Lung (tissue), 12 donors: ENCODE data around the gene KIF1C. TPM values are rescaled to one million over a fixed set of nuclear protein-coding genes. Genes with fewer than 3 reads are reported as not detected.

Experiments used
- ATAC-seq: fragments of 200-7000 bp; cut with Tn5 transposase; one replicate; pipeline ENCODE4 v1.9.1; 2020; ENCODE audit warnings: moderate number of reproducible peaks; ENCODE audit not compliant: insufficient read depth, low FRiP score
- DNase-seq, 3 donors: peaks; one replicate each; pipeline ENCODE4 v3.0.0-alpha.2; 2013 to 2017
- H3K27ac ChIP-seq, 2 donors: one replicate each; pipeline ENCODE4 v1.5.1; 2013; ENCODE audit warnings: mild to moderate bottlenecking in 2 of 2, moderate library complexity in 2 of 2, control low read depth in 1 of 2, inconsistent platforms in 1 of 2, low read depth in 1 of 2, low read length in 1 of 2
- H3K27me3 ChIP-seq, 3 donors: one replicate each; pipeline ENCODE4 v1.5.1; 2013; ENCODE audit warnings: low read length in 2 of 3; ENCODE audit not compliant: control insufficient read depth in 3 of 3, insufficient read depth in 3 of 3
- H3K36me3 ChIP-seq, 4 donors: one replicate each; pipeline ENCODE4 v1.5.1; 2013; ENCODE audit warnings: low read length in 4 of 4, mild to moderate bottlenecking in 1 of 4, moderate library complexity in 1 of 4; ENCODE audit not compliant: control insufficient read depth in 4 of 4, insufficient read depth in 4 of 4
- H3K4me1 ChIP-seq, 5 donors: one replicate each; pipeline ENCODE4 v1.5.1; 2013; ENCODE audit warnings: low read length in 5 of 5, mild to moderate bottlenecking in 2 of 5, moderate library complexity in 1 of 5; ENCODE audit not compliant: control insufficient read depth in 5 of 5, insufficient read depth in 5 of 5
- H3K4me3 ChIP-seq: one replicate; pipeline ENCODE4 v1.5.1; 2013; ENCODE audit warnings: mild to moderate bottlenecking, control low read depth, moderate library complexity
- H3K9ac ChIP-seq, 2 donors: one replicate each; pipeline ENCODE4 v1.5.1; 2013; ENCODE audit warnings: low read length in 2 of 2, control low read depth in 1 of 2; ENCODE audit not compliant: insufficient read depth in 1 of 2
- H3K9me3 ChIP-seq, 4 donors: one replicate each; pipeline ENCODE4 v1.5.1; 2013; ENCODE audit warnings: low read length in 3 of 4, mild to moderate bottlenecking in 1 of 4, moderate library complexity in 1 of 4; ENCODE audit not compliant: control insufficient read depth in 4 of 4, insufficient read depth in 3 of 4
- WGBS, 2 donors: extraction: QIAGEN DNeasy Blood & Tissue Kit; methylation state at CpG; one replicate each; pipeline ENCODE4 v1.1.7; 2013; 5-methylcytosine and 5-hydroxymethylcytosine counted together
- polyA plus RNA-seq, 2 donors: library from polyadenylated mRNA; stranded (reverse); fragments of 200-250 nt; gene quantifications; one replicate each; pipeline ENCODE4 v1.2.1, GENCODE V29; 2013
- total RNA-seq, 2 donors: library from RNA; depleted of rRNA in 1 of 2; stranded (reverse); fragments of >200 nt in 1 of 2; gene quantifications; one replicate each; pipeline ENCODE4 v1.2.1, GENCODE V29; 2014 to 2021
- TF ChIP-seq, protein P1 (sequence below): IDR thresholded peaks from 2 replicates; pipeline ENCODE4 v1.5.1; 2012; ENCODE audit warnings: mild to moderate bottlenecking; ENCODE audit errors: control extremely low read depth, extremely low read depth
- donor health status: control.
- donor health status: control.
- donor health status: Bipolar disorder and iron deficiency.
- donor health status: healthy.
- donor health status: DM: yes; HTN: yes; CAD: no.

The KIF1C gene
- total and polyA plus RNA-seq, 4 donors, result 48.0 to 190 (median 75.8) TPM

DNA sequence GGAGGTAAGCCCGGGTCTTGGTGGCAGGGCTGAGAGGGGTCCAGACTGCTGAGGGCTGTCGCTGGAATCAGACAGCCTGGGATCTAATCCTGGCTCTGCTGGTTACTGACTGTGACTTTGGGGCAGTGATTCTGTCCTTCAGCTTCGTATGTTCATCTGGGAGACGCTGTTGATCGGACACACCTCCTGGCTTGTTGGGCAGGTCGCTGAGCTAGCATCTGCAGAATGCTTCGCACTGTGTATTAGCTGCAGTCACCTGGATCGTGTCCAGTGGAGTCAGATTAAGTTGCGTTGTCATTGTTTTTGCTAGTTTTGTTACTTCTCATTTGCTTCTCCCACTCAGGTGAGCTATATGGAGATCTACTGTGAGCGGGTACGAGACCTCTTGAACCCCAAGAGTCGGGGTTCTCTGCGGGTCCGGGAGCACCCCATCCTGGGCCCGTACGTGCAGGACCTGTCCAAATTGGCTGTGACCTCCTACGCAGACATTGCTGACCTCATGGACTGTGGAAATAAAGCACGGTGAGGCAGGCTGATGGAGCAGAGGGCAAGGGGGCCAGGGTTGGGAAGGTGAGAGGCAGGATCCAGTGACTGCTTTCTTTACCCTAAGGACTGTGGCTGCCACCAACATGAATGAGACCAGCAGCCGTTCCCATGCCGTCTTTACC is 4.5 kb downstream of the KIF1C start:
- Histone ChIP-seq H3K27ac (no peak overlapping the region), H3K4me1 (peaks cover 5 to 22% (median 6%) of the 10 kb centered on the region in 5 donors), H3K9me3 (no peaks in the 10 kb centered on the region), H3K4me3 (no peak overlapping the region), H3K9ac (no peak overlapping the region), H3K36me3 (peaks cover 30 to 54% (median 37%) of the 10 kb centered on the region in 4 donors), H3K27me3 (no peaks in the 10 kb centered on the region)
- DNase-seq (no peak), ATAC-seq (no peak)
- TF ChIP-seq, protein P1, sequence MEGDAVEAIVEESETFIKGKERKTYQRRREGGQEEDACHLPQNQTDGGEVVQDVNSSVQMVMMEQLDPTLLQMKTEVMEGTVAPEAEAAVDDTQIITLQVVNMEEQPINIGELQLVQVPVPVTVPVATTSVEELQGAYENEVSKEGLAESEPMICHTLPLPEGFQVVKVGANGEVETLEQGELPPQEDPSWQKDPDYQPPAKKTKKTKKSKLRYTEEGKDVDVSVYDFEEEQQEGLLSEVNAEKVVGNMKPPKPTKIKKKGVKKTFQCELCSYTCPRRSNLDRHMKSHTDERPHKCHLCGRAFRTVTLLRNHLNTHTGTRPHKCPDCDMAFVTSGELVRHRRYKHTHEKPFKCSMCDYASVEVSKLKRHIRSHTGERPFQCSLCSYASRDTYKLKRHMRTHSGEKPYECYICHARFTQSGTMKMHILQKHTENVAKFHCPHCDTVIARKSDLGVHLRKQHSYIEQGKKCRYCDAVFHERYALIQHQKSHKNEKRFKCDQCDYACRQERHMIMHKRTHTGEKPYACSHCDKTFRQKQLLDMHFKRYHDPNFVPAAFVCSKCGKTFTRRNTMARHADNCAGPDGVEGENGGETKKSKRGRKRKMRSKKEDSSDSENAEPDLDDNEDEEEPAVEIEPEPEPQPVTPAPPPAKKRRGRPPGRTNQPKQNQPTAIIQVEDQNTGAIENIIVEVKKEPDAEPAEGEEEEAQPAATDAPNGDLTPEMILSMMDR, result no peak
- 94 to 95% methylated on average over 20 of the region's 20 CpGs for WGBS, 2 donors

DNA sequence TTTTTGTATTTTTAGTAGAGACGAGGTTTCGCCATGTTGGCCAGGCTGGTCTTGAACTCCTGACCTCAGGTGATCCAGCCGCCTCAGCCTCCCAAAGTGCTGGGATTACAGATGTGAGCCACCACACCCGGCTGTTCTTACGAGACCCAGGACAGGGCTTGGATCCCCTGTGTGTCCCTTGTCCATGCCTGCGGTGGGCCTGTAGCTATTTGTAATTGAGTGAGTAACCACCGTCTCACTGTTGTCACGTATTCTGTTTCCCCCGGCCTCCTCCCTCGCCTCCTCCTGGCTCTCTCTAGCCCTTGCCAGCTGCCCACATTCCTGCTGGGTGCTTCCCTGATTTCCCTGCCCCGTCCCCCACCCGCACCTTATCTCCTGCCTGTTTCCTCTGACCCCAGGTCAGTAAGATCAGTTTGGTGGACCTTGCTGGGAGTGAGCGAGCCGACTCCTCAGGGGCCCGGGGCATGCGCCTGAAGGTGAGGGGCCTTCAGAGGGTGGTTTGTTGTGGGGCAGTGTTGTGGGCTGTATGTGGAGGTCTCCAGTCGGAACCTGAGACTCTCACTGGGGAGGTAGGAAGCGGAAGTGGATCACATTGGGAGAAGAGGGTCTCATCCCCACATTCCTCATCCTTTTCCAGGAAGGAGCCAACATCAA is 5.6 kb downstream of the KIF1C start:
- WGBS, 2 donors, result 96% methylated on average over 18 of the region's 18 CpGs
- no peak for ATAC-seq
- TF ChIP-seq, protein P1, result no peak
- Histone ChIP-seq H3K9ac (no peak overlapping the region), H3K27me3 (no peaks in the 10 kb centered on the region), H3K36me3 (peaks cover 38 to 64% (median 42%) of the 10 kb centered on the region in 4 donors), H3K9me3 (no peaks in the 10 kb centered on the region), H3K27ac (no peak overlapping the region), H3K4me1 (peaks cover 5 to 22% (median 6%) of the 10 kb centered on the region in 5 donors), H3K4me3 (no peak overlapping the region)
- DNase-seq, result no peak

GRCh38 chr17:5011928-5012327 is 14.2 kb downstream of the KIF1C start:
- Histone ChIP-seq H3K27ac (no peak overlapping the region), H3K4me1 (no peaks in the 10 kb centered on the region), H3K9me3 (no peaks in the 10 kb centered on the region), H3K36me3 (peaks cover 13 to 52% (median 24%) of the 10 kb centered on the region in 4 donors), H3K4me3 (no peak overlapping the region), H3K9ac (no peak overlapping the region), H3K27me3 (no peaks in the 10 kb centered on the region)
- no peak for ATAC-seq
- DNase-seq, result no peak
- WGBS, 2 donors, result 80 to 87% methylated on average over 6 of the region's 6 CpGs
- TF ChIP-seq, protein P1, result no peak
